RWPE1 (cell line): Measurements from ENCODE around the gene CD6.

Experiments used
- CTCF ChIA-PET: fragments of 350-600 bp; sonication (Branson Sonifier 250); formaldehyde crosslinking; extraction: SDS; loops from one replicate; lab custom pipeline; 2021; lab: Yijun Ruan, JAX
- POLR2A ChIA-PET: fragments of 400-600 bp; formaldehyde crosslinking; extraction: SDS; loops from one replicate; lab custom pipeline; 2020; ENCODE audit warnings: antibody characterized with exemption; ENCODE audit not compliant: low non-redundant PET; lab: Yijun Ruan, JAX
- DNase-seq: peaks from one replicate; pipeline ENCODE4 v3.0.0; 2012; ENCODE audit warnings: low spot score
- H3K27ac ChIP-seq: fragments of 450-650 bp; 2 replicates; pipeline ENCODE4 v1.5.1; 2017
- TF ChIP-seq, protein P1 (sequence below): fragments of 450-650 bp; conservative IDR thresholded peaks from 2 replicates; pipeline ENCODE4 v1.5.1; 2017; ENCODE audit warnings: low read depth, mild to moderate bottlenecking

CD6 gene, protein sequence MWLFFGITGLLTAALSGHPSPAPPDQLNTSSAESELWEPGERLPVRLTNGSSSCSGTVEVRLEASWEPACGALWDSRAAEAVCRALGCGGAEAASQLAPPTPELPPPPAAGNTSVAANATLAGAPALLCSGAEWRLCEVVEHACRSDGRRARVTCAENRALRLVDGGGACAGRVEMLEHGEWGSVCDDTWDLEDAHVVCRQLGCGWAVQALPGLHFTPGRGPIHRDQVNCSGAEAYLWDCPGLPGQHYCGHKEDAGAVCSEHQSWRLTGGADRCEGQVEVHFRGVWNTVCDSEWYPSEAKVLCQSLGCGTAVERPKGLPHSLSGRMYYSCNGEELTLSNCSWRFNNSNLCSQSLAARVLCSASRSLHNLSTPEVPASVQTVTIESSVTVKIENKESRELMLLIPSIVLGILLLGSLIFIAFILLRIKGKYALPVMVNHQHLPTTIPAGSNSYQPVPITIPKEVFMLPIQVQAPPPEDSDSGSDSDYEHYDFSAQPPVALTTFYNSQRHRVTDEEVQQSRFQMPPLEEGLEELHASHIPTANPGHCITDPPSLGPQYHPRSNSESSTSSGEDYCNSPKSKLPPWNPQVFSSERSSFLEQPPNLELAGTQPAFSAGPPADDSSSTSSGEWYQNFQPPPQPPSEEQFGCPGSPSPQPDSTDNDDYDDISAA

DNA sequence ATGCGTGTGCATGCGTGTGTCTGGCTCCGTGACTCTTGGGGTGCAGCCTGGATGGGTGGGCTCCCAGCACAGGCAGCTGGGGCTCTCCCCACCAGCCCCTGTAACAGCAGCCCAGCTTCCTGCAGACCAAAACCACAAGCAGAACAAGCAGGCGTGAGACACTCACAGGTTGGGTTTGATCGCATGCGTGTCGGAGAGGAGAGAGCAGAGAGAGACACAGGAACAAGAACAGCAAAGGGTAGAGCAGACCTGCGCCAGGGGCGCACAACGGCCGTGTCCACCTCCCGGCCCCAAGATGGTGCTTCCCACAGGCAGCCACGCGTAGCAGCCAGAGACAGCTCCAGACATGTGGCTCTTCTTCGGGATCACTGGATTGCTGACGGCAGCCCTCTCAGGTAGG, at the start of gene CD6:
Gene CD6, plus strand, starts transcription at position 161 of the 400 bp plus-strand sequence. Its CDS starts 186 bp downstream, at position 347.
- ChIA-PET CTCF (interaction anchor here (0.6 kb wide), 3 partner anchors 24 to 118 kb away, joined by 3 to 5 read pairs (median 3); no protein-coding TSS in a partner anchor), POLR2A (no interaction called here)
- DNase-seq, result no peak
- no peak within 1 kb of the TSS for H3K27ac ChIP-seq
- TF ChIP-seq, protein P1, sequence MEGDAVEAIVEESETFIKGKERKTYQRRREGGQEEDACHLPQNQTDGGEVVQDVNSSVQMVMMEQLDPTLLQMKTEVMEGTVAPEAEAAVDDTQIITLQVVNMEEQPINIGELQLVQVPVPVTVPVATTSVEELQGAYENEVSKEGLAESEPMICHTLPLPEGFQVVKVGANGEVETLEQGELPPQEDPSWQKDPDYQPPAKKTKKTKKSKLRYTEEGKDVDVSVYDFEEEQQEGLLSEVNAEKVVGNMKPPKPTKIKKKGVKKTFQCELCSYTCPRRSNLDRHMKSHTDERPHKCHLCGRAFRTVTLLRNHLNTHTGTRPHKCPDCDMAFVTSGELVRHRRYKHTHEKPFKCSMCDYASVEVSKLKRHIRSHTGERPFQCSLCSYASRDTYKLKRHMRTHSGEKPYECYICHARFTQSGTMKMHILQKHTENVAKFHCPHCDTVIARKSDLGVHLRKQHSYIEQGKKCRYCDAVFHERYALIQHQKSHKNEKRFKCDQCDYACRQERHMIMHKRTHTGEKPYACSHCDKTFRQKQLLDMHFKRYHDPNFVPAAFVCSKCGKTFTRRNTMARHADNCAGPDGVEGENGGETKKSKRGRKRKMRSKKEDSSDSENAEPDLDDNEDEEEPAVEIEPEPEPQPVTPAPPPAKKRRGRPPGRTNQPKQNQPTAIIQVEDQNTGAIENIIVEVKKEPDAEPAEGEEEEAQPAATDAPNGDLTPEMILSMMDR, result no peak

DNA sequence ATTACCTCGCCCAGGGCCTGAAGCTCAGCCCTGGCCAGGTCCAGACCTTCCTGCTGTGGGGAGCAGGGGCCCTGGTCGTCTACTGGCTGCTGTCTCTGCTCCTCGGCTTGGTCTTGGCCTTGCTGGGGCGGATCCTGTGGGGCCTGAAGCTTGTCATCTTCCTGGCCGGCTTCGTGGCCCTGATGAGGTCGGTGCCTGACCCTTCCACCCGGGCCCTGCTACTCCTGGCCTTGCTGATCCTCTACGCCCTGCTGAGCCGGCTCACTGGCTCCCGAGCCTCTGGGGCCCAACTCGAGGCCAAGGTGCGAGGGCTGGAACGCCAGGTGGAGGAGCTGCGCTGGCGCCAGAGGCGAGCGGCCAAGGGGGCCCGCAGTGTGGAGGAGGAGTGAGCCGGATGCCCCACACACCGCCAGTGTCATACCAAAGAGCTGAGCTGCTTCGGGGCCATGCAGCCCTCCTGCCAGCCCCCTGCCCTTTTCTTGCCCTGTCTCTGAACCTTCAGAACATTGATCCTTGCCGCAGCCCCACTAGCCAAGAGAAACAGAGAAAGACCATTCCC, 49.6 kb upstream of the CD6 start:
- TF ChIP-seq, protein P1, result no peak
- POLR2A ChIA-PET, result no interaction called here
- CTCF ChIA-PET, result interaction anchor here (0.5 to 0.6 kb wide), 3 partner anchors 73 to 336 kb away, joined by 3 to 5 read pairs (median 3); no protein-coding TSS in a partner anchor
- H3K27ac ChIP-seq, result peak overlapping the region; percentile 70
- no peak for DNase-seq

DNA sequence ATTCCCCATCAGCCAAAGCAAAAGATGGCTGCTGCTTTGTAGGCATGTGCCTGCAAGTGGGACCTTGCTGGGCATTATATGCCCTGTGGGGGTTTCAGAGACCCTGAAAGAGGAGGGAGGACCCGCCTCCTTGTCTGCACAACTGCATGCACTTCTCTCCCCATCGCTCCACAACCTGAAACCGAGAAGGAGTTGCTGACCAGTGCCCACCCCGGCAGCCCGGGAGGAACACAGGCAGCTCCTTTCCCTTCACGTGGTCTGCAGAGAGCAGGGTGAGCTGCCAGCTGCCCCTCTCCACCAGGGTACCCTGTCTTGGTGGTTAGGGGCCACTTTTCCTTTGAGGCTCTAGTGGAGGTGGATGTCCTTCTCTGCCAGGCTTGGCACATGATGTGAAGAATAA, 48.6 kb upstream of the CD6 start:
- TF ChIP-seq, protein P1, result no peak
- peak overlapping the region; percentile 70 for H3K27ac ChIP-seq
- CTCF ChIA-PET, result interaction anchor here (1.5 kb wide), 1 partner anchor 12 kb away, joined by 3 read pairs; no protein-coding TSS in a partner anchor
- POLR2A ChIA-PET, result no interaction called here
- no peak for DNase-seq

DNA sequence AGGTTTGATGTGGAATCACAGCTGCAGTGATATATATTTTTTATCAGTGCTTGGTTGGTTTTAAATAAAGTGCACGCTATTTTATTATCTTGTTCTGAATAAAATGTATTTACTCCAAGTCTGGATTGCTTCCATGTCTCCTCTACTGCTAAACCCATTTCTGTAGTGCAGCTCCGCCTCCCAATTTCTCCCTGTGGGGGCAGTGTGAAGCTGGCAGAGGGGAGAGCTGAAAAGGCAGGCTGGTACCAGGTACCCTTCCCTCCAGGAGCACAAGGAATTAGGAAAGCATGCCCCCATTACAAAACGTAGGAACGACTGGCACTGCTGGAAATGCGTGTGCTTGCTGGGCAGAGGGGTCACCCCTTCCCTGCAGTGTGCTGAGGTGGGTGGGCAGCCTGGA, 48.2 kb upstream of the CD6 start:
- ChIA-PET CTCF (interaction anchor here (1.5 kb wide), 1 partner anchor 12 kb away, joined by 3 read pairs; no protein-coding TSS in a partner anchor), POLR2A (interaction anchor here (0.6 kb wide), 1 partner anchor 127 kb away, joined by 3 read pairs; no protein-coding TSS in a partner anchor)
- DNase-seq, result no peak
- TF ChIP-seq, protein P1, result no peak
- peak overlapping the region; percentile 70 for H3K27ac ChIP-seq

DNA sequence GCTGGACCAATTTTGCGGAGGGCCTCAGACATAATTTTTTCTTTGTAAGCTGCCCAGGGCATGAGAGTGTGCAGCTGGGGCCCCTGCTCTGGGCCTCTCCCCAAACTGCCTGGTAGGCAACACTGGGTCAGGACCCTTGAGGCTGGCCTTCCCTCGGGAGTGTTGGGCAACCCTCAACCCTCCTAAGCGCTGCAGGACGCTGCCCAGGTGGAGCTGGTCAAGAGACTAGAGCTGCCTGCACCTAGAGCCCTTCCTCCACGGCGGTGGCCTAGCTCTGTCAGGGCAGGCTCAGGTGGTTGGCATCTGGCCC, 47.7 kb upstream of the CD6 start:
- CTCF ChIA-PET, result interaction anchor here (0.6 to 1.5 kb wide), 2 partner anchors 11 to 12 kb away, joined by 3 to 4 read pairs; no protein-coding TSS in a partner anchor
- H3K27ac ChIP-seq, result peak overlapping the region; percentile 70

More for the DNA sequence above, 47.7 kb upstream of the CD6 start:
- TF ChIP-seq, protein P1, result no peak
- no peak for DNase-seq
- POLR2A ChIA-PET, result interaction anchor here (0.6 kb wide), 1 partner anchor 127 kb away, joined by 3 read pairs; no protein-coding TSS in a partner anchor
